GM06990 (cell line): ENCODE data around the gene FRMD4A.

ENCODE experiments used
- DNase-seq: peaks from one replicate; pipeline ENCODE4 v3.0.0-alpha.2; 2011; ENCODE audit not compliant: insufficient read length; ENCODE audit errors: extremely low read depth
- H3K27me3 ChIP-seq: replicated peaks from 2 replicates; pipeline ENCODE4 v1.6.0; 2011; ENCODE audit warnings: low read length; ENCODE audit not compliant: control insufficient read depth, insufficient read depth
- H3K36me3 ChIP-seq: 2 replicates; pipeline ENCODE4 v1.5.1; 2011; ENCODE audit warnings: low read length; ENCODE audit not compliant: control insufficient read depth, insufficient read depth
- H3K4me3 ChIP-seq: replicated peaks from 2 replicates; pipeline ENCODE4 v1.5.1; 2011; ENCODE audit warnings: low read depth, mild to moderate bottlenecking, control low read depth, low read length
- CTCF ChIP-seq: IDR thresholded peaks from 2 replicates; pipeline ENCODE4 v1.5.1; 2011; ENCODE audit warnings: low read length, control low read depth, mild to moderate bottlenecking, inconsistent platforms; ENCODE audit not compliant: insufficient read depth, poor library complexity, severe bottlenecking

The FRMD4A gene

GRCh38 chr10:13750299-13751190 lies 580.2 kb downstream of the FRMD4A start:
- TF ChIP-seq CTCF, result no peak
- peak; percentile 61 for DNase-seq
- Histone ChIP-seq H3K27me3 (no peaks in the 10 kb centered on the region), H3K36me3 (no peaks in the 10 kb centered on the region; the same call in 1 of the 2 replicates), H3K4me3 (no peak overlapping the region)

DNA sequence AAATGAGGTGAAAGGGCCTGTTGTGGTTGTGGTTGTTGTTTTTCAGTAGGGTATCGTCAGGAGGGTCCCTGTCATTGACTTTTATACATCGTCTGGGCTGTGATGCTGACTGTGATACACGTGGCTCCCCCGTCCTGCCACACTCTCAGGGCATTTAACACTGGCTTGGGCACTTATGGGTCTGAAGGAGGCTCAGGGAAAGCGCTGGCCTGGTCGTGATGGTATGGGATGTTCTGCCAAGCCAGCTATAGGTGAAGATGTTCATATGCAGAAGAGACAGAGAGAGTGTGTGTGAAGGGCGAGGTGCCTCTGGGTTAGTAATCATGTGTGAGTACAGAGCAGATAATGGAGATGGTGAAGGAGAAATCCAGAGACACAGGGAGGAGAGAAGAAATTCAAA lies 585.5 kb downstream of the FRMD4A start:
- TF ChIP-seq CTCF, result no peak
- H3K36me3 ChIP-seq, result no peaks in the 10 kb centered on the region; the same call in 1 of the 2 replicates
- H3K4me3 ChIP-seq, result no peak overlapping the region
- no peaks in the 10 kb centered on the region for H3K27me3 ChIP-seq
- no peak for DNase-seq

DNA sequence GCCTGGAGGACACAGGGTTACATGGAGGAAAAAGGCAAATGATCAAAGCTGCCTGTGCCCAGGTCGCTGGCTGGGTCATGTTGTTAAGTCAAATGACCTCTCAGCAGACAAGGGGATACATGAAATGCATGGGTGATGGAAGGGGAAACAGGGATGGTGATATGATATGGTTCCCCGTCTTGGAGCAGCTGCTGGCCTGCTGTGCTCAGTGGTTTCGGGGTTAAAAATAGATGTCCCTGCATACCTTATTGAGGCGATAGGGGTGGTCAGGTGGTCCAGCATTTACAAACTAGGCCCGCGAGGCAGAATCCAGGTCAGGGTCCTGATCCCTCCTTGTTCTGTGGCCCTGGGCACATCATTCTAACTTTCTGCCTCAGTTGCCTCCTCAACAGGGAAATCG lies 586.8 kb downstream of the FRMD4A start:
- H3K27me3 ChIP-seq, result no peaks in the 10 kb centered on the region
- DNase-seq, result no peak
- TF ChIP-seq CTCF, result no peak
- H3K4me3 ChIP-seq, result no peak overlapping the region
- H3K36me3 ChIP-seq, result peaks cover 2% of the 10 kb centered on the region; the same call in 1 of the 2 replicates

DNA sequence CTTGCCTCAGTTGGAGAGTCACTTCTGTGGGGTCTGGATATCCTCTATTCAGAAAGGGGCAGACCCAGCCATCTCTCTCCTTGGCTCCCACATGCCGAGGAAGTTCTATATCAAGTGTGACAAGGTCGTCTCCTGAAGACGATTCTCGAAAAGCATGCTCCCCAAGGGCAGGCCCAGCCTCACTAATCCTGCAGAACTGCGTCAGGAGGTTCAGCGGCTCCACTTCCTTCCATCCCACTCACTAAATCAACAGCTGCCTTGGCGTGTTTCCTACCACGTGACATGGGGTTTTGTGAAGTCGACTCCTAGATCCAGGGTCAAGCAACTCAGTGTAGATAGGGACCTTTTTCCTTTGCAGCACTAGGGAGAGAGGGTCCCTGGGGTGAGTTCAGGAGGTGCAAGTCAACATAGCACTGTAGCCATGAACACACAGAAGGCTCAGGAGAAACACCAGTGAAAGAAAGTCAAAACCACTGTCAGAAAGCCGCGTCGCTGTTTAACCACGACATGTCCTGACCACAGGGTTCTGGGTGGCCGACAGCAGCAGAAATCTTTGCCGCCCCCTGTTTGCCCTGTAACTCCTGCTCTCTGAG lies 587.5 kb downstream of the FRMD4A start:
- TF ChIP-seq CTCF, result peak; percentile 16
- H3K27me3 ChIP-seq, result no peaks in the 10 kb centered on the region
- H3K36me3 ChIP-seq, result peaks cover 3% of the 10 kb centered on the region; the same call in 1 of the 2 replicates
- peak; percentile 37 for DNase-seq
- H3K4me3 ChIP-seq, result no peak overlapping the region

DNA sequence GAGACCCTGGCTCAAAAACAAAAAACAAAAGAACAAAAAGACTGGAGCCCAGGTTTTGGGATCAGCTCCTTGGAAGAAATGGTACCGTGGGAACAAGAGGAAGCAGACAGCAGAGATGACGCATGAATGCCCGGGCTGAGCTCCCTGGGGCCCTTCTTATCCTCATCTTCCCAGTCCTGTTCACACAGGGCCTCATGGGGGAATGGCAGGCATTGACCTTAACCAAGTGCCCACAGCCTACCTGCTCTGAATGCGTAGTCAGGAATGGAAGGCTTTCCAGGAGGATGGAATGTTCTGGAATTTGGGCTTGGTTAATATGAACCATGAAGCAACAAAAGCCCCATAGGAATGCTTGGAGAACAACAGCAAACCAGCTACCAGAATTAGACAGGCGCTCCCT lies 589.3 kb downstream of the FRMD4A start:
- TF ChIP-seq CTCF, result no peak
- Histone ChIP-seq H3K27me3 (no peaks in the 10 kb centered on the region), H3K4me3 (no peak overlapping the region), H3K36me3 (peaks cover 7% of the 10 kb centered on the region)
- DNase-seq, result no peak
